GM19463 (cell line): ENCODE results near the gene DYRK4.
A peak's percentile ranks its signal among the peaks of the same experiment; 100 is the strongest.

Experiments used
- ATAC-seq: cut with Tn5 transposase; IDR thresholded peaks from one replicate; pipeline ENCODE4 v1.9.1; 2021; ENCODE audit warnings: mild to moderate bottlenecking, moderate library complexity; ENCODE audit not compliant: unreplicated experiment

DYRK4 gene

GRCh38 chr12:4610481-4610880, 48.5 kb downstream of the DYRK4 start:
- ATAC-seq = no peak

GRCh38 chr12:4615667-4616066, 53.7 kb downstream of the DYRK4 start:
- ATAC-seq = no peak

- ATAC-seq = no peak
Measured at GRCh38 chr12:4621511-4621910, 59.5 kb downstream of the DYRK4 start.

GRCh38 chr12:4626543-4626942, 64.5 kb downstream of the DYRK4 start:
- no peak for ATAC-seq

DNA sequence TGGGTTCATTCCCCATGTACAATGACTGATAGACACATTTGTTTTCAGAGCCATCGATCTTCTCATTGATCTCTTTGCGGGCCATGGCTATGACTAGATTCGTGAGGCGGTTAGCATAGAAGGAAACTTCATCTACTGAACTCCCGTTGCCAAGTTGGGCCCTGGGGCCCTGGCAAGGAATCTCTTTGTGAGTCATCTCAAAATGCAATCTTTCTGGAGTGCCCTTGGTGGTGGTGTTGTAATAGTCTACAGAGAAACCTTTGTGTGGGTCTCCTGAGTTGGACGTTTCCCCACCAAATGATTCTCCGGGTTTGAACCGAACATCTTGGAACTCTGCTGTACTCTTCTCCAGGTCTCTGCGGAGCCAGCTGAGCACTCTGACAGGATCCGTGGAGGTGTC, 66.4 kb downstream of the DYRK4 start:
- no peak for ATAC-seq

GRCh38 chr12:4630262-4630661, 68.3 kb downstream of the DYRK4 start:
- no peak for ATAC-seq

- peak; percentile 56 for ATAC-seq
Measured at GRCh38 chr12:4643747-4644146, 81.7 kb downstream of the DYRK4 start.

DNA sequence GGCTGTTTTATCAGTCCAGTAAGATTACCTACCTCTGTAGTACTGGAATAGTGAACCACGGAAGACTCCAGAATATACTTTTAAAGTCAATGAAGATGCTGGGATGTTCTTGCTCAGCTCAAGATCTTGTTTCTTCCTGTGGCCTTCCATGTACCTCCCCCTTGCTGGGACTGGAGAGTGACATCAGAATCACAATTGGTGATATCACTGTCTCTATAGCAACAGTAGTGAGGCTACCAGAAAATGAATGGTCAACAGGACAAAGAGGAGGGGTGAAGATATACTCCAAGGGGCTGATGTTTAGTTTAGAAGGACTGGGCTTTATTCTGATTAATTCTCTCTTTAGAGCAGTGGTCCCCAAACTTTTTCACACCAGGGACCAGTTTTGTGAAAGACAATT, 83.0 kb downstream of the DYRK4 start:
- no peak for ATAC-seq

- no peak for ATAC-seq
Measured at GRCh38 chr12:4648104-4648500, 86.1 kb downstream of the DYRK4 start.

- peak; percentile 88 for ATAC-seq
Measured at GRCh38 chr12:4648501-4649357, 86.7 kb downstream of the DYRK4 start, which contains the start of the genes AKAP3 and NDUFA9. Gene AKAP3, minus strand, starts transcription at chr12:4649051. Its CDS starts 10,855 bp downstream, at chr12:4638196. Gene NDUFA9, plus strand, starts transcription at chr12:4649114. Its CDS starts 13 bp downstream, at chr12:4649127.

DNA sequence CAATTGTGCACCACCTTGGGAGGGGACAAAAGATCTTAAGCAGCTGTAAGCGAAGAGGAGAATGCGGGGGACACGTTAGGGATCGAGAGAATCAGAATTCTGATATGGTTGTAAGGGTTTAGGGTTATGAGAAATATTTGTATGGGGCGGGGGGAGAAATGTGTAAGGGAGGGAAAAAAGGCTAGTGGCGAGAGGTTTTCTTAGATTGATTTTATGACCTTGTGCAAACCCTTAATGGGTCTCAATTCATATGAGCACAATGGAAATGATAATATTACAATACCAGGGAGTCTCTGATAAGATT, 87.3 kb downstream of the DYRK4 start:
- no peak for ATAC-seq

GRCh38 chr12:4653257-4653656, 91.2 kb downstream of the DYRK4 start:
- no peak for ATAC-seq

GRCh38 chr12:4653691-4654090, 91.7 kb downstream of the DYRK4 start:
- no peak for ATAC-seq
